KOPT-K1 (cell line): ENCODE data around the gene NACAD.

ENCODE experiments used
- H3K27ac ChIP-seq: fragments of 200-600 bp; sonication (generic); 2 replicates; pipeline ENCODE4 v1.5.1; 2016; ENCODE audit warnings: antibody characterized with exemption, mild to moderate bottlenecking, low read depth, low read length; ENCODE audit not compliant: poor library complexity, severe bottlenecking
- H3K36me3 ChIP-seq: fragments of 200-600 bp; sonication (generic); 2 replicates; pipeline ENCODE4 v1.5.1; 2017; ENCODE audit warnings: antibody characterized with exemption, mild to moderate bottlenecking, low read length, moderate library complexity; ENCODE audit not compliant: insufficient read depth
- H3K9me3 ChIP-seq: fragments of 200-600 bp; sonication (generic); 2 replicates; pipeline ENCODE4 v1.5.1; 2017; ENCODE audit warnings: antibody characterized with exemption, low read length, mild to moderate bottlenecking; ENCODE audit not compliant: insufficient read depth, poor library complexity, severe bottlenecking

The NACAD gene

GRCh38 chr7:45105588-45106188 is 16.9 kb upstream of the NACAD start:
- no peaks in the 10 kb centered on the region for H3K9me3 ChIP-seq
- H3K36me3 ChIP-seq: peaks cover 94% of the 10 kb centered on the region
- H3K27ac ChIP-seq: no peak overlapping the region

GRCh38 chr7:45104844-45105587 is 16.2 kb upstream of the NACAD start:
- peaks cover 99% of the 10 kb centered on the region for H3K36me3 ChIP-seq
- no peaks in the 10 kb centered on the region for H3K9me3 ChIP-seq
- H3K27ac ChIP-seq: no peak overlapping the region

GRCh38 chr7:45103958-45104843 is 15.4 kb upstream of the NACAD start:
- Histone ChIP-seq H3K9me3 (no peaks in the 10 kb centered on the region), H3K27ac (no peak overlapping the region), H3K36me3 (peaks cover 100% of the 10 kb centered on the region)

GRCh38 chr7:45102785-45103712 is 14.3 kb upstream of the NACAD start:
- H3K9me3 ChIP-seq: no peaks in the 10 kb centered on the region
- peaks cover 98% of the 10 kb centered on the region for H3K36me3 ChIP-seq
- no peak overlapping the region for H3K27ac ChIP-seq

GRCh38 chr7:45101748-45102147 is 13.0 kb upstream of the NACAD start:
- Histone ChIP-seq H3K27ac (no peak overlapping the region), H3K9me3 (no peaks in the 10 kb centered on the region), H3K36me3 (peaks cover 90% of the 10 kb centered on the region)

GRCh38 chr7:45100761-45101480 is 12.2 kb upstream of the NACAD start:
- Histone ChIP-seq H3K27ac (no peak overlapping the region), H3K9me3 (no peaks in the 10 kb centered on the region), H3K36me3 (peaks cover 82% of the 10 kb centered on the region)

GRCh38 chr7:45099891-45100760 is 11.4 kb upstream of the NACAD start:
- no peak overlapping the region for H3K27ac ChIP-seq
- no peaks in the 10 kb centered on the region for H3K9me3 ChIP-seq
- peaks cover 74% of the 10 kb centered on the region for H3K36me3 ChIP-seq

- H3K9me3 ChIP-seq: no peaks in the 10 kb centered on the region
- H3K36me3 ChIP-seq: peaks cover 65% of the 10 kb centered on the region
- H3K27ac ChIP-seq: no peak overlapping the region
Observed at GRCh38 chr7:45098983-45099839, 10.4 kb upstream of the NACAD start.

GRCh38 chr7:45092931-45093235 is 4.1 kb upstream of the NACAD start:
- Histone ChIP-seq H3K36me3 (peaks cover 4% of the 10 kb centered on the region; the same call in 1 of the 2 replicates), H3K27ac (no peak overlapping the region), H3K9me3 (no peaks in the 10 kb centered on the region)

- Histone ChIP-seq H3K36me3 (no peaks in the 10 kb centered on the region), H3K27ac (no peak overlapping the region), H3K9me3 (no peaks in the 10 kb centered on the region)
Observed at GRCh38 chr7:45092100-45092930, 3.5 kb upstream of the NACAD start.

GRCh38 chr7:45089341-45089891 is 647 bp upstream of the NACAD start:
- no peaks in the 10 kb centered on the region for H3K36me3 ChIP-seq
- H3K9me3 ChIP-seq: no peaks in the 10 kb centered on the region
- H3K27ac ChIP-seq: no peak overlapping the region
